ENCODE results near the gene RPS6KB2. TPM values are rescaled to one million over a fixed set of nuclear protein-coding genes. Genes with fewer than 3 reads are reported as not detected.
A peak's percentile ranks its signal among the peaks of the same experiment; 100 is the strongest.

The RPS6KB2 gene
- total and polyA plus RNA-seq, 2 experiments from 2014 or later: 65.0 to 105 TPM

DNA sequence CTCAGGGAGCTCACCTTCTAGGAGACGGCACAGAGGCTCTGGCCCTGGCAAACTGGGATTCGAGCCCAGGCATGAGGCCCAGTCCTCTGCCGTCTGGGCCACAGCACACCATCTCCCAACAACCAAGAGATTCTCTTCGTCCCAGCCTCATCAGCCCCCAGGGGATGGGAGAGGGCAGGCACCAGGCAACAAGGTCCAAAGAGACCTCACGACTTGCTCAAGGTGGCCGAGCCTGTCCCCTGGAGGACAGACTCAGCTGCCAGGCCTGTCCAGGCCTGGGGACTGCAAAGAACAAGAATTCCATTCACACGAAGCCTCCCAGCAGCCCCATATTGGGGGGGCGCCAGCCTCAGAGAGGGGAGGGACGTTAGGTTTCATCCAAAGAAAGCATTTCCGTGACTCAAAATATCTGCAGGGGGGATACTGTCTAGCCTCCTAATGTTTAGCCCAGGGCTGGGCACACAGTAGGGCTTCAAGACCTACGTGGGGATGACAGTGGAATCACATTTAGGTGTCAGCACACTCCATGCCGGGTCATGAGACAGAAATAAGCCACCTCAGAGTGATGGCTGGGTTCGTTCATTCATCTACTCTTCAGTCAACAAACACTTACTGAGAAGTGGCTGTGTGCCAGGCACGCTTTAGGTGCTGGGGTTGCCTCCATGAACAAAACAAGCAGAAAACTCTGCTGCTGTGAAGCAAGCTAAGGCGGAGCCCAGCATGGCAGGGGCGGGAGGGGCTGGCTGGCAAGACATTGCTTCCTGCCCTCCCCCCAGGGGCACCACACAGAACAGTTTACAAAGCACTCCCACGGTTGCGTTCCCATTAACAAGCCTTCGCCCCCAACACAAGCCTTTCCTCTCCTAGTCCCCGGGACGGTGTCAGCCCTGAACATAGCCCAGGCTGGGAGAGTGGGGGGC lies 11.6 kb upstream of the RPS6KB2 start:
- Histone ChIP-seq H3K4me1 (ENCODE audit: insufficient read depth) (peaks cover 14% of the 10 kb centered on the region), H3K4me3 (no peak overlapping the region), H2AFZ (no peak overlapping the region), H4K20me1 (ENCODE audit: insufficient read depth, poor library complexity, severe bottlenecking) (no peaks in the 10 kb centered on the region), H3K9me3 (ENCODE audit: low read depth) (no peaks in the 10 kb centered on the region), H3K9me2 (replicated peaks; ENCODE audit: insufficient read depth) (no peaks in the 10 kb centered on the region), H3K27ac (no peak overlapping the region), H3K4me2 (no peak overlapping the region), H3K27me3 (no peaks in the 10 kb centered on the region), H3K36me3 (replicated peaks; ENCODE audit: insufficient read depth, low read depth) (no peaks in the 10 kb centered on the region), H3K79me2 (no peaks in the 10 kb centered on the region)
- WGBS (ENCODE audit: low lambda C conversion rate, missing lambda C conversion rate): 81% methylated on average over 21 of the region's 21 CpGs
- DNase-seq (ENCODE audit: low spot score): peak; percentile 49
- TF ChIP-seq EZH2phosphoT487 (IDR thresholded peaks at IDR 0.05; ENCODE audit: low read depth, severe bottlenecking, unreplicated experiment): no peak
- no peak for TF ChIP-seq EZH2 (IDR thresholded peaks at IDR 0.05; ENCODE audit: borderline replicate concordance)
- no peak for TF ChIP-seq CTCF (IDR thresholded peaks at IDR 0.05; ENCODE audit: poor library complexity)

GRCh38 chr11:67417425-67417824 lies 10.9 kb upstream of the RPS6KB2 start:
- no peaks in the 10 kb centered on the region for H3K27me3 ChIP-seq
- H3K36me3 ChIP-seq (replicated peaks; ENCODE audit: insufficient read depth, low read depth): no peaks in the 10 kb centered on the region
- TF ChIP-seq EZH2 (IDR thresholded peaks at IDR 0.05; ENCODE audit: borderline replicate concordance) (no peak), EZH2phosphoT487 (IDR thresholded peaks at IDR 0.05; ENCODE audit: low read depth, severe bottlenecking, unreplicated experiment) (no peak), CTCF (IDR thresholded peaks at IDR 0.05; ENCODE audit: poor library complexity) (no peak)
- no peak overlapping the region for H3K4me2 ChIP-seq
- no peaks in the 10 kb centered on the region for H4K20me1 ChIP-seq (ENCODE audit: insufficient read depth, poor library complexity, severe bottlenecking)
- WGBS (ENCODE audit: low lambda C conversion rate, missing lambda C conversion rate): 86% methylated on average over 12 of the region's 12 CpGs
- DNase-seq (ENCODE audit: low spot score): no peak
- H3K27ac ChIP-seq: no peak overlapping the region
- H2AFZ ChIP-seq: no peak overlapping the region
- no peaks in the 10 kb centered on the region for H3K9me2 ChIP-seq (replicated peaks; ENCODE audit: insufficient read depth)
- no peaks in the 10 kb centered on the region for H3K79me2 ChIP-seq
- H3K4me1 ChIP-seq (ENCODE audit: insufficient read depth): peaks cover 14% of the 10 kb centered on the region
- no peak overlapping the region for H3K4me3 ChIP-seq
- H3K9me3 ChIP-seq (ENCODE audit: low read depth): no peaks in the 10 kb centered on the region

DNA sequence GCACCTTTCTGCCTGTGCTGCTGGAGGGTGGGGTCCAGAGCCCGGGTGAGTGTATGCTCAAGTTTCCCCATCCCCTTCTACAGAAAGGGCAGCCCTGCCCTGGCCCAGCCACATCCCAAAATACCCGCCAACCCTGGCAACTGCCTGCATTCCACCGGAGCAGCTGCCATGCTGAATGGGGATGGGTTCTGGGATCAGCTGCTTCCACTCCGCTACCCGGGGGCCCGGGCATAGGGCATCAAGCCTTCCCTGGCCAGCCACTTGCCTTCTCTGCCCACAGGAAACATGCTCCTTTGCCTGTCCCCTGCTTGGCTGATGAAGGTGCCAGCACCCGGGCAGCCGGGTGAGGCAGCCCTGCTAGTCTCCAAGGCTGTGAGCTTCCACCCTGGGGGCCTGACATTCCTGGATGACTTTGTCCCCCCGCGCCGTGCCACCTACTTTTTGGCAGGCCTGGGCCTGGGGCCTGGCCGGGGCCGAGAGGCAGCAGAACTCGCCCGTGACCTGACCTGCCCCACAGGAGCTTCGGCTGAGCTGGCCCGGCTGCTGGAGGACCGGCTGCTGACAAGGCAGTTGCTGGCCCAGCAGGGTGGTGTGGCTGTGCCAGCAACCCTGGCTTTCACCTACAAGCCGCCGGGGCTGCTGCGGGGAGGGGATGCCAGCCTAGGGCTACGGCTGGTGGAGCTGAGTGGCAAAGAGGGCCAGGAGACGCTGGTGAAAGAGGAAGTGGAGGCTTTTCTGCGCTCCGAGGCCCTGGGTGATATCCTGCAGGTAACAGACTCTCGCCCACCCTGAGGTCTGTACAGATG lies 9.6 kb upstream of the RPS6KB2 start:
- Histone ChIP-seq H3K36me3 (replicated peaks; ENCODE audit: insufficient read depth, low read depth) (no peaks in the 10 kb centered on the region), H3K9me3 (ENCODE audit: low read depth) (no peaks in the 10 kb centered on the region), H3K9me2 (replicated peaks; ENCODE audit: insufficient read depth) (no peaks in the 10 kb centered on the region), H3K4me3 (no peak overlapping the region), H3K4me1 (ENCODE audit: insufficient read depth) (peaks cover 14% of the 10 kb centered on the region), H3K79me2 (no peaks in the 10 kb centered on the region), H3K27me3 (no peaks in the 10 kb centered on the region), H4K20me1 (ENCODE audit: insufficient read depth, poor library complexity, severe bottlenecking) (no peaks in the 10 kb centered on the region), H3K4me2 (no peak overlapping the region), H2AFZ (no peak overlapping the region), H3K27ac (no peak overlapping the region)
- TF ChIP-seq EZH2 (IDR thresholded peaks at IDR 0.05; ENCODE audit: borderline replicate concordance): no peak
- TF ChIP-seq CTCF (IDR thresholded peaks at IDR 0.05; ENCODE audit: poor library complexity): no peak
- no peak for TF ChIP-seq EZH2phosphoT487 (IDR thresholded peaks at IDR 0.05; ENCODE audit: low read depth, severe bottlenecking, unreplicated experiment)
- DNase-seq (ENCODE audit: low spot score): no peak
- 93% methylated on average over 26 of the region's 26 CpGs for WGBS (ENCODE audit: low lambda C conversion rate, missing lambda C conversion rate)
